Spleen (tissue), 7 donors: Measurements from ENCODE around the gene RPP30.

Experiments
- CTCF ChIP-seq, 11 experiments: fragments of 200-600 bp in 7 of 11; fragments of 450-650 bp in 4 of 11; sonication (generic) in 4 of 11; IDR thresholded peaks in 8 of 11; conservative IDR thresholded peaks in 3 of 11; 1 replicate in 7 of 11; 2 replicates in 4 of 11; pipeline versions ENCODE4 v1.4.0 to v1.8.0; 2016 to 2021; ENCODE audit warnings: antibody characterized with exemption in 11 of 11, inconsistent platforms in 4 of 11, mild to moderate bottlenecking in 1 of 11
- POLR2A ChIP-seq, 3 donors: fragments of 450-650 bp; IDR thresholded peaks; one replicate each; pipeline ENCODE4 v1.5.1; 2017; ENCODE audit warnings: antibody characterized with exemption in 3 of 3, mild to moderate bottlenecking in 1 of 3
- POLR2AphosphoS5 ChIP-seq, 3 donors: sonication (generic); formaldehyde crosslinking; IDR thresholded peaks; one replicate each; pipeline ENCODE4 v1.5.1; 2017; ENCODE audit warnings: antibody characterized with exemption in 3 of 3
- donor health status: DM: no; HTN: no; CAD: no; lungs with moderate emphysema.
- donor health status: DM: no; HTN: no; CAD: no.
- donor health status: DM: no; HTN: no; CAD: no.

- no peak for TF ChIP-seq POLR2A (IDR thresholded peaks at IDR 0.05)
- TF ChIP-seq CTCF (IDR thresholded peaks at IDR 0.05 in 8 of 11, conservative IDR thresholded peaks at IDR 0.05 in 3 of 11) = no peak
- no peak for TF ChIP-seq POLR2AphosphoS5 (IDR thresholded peaks at IDR 0.05)
Measured at GRCh38 chr10:90935581-90936275, 64.0 kb downstream of the RPP30 start.
